CD4-positive, alpha-beta memory T cell (primary cell): ENCODE measurements around the gene TEX11. TPM values are rescaled to one million over a fixed set of nuclear protein-coding genes. Genes with fewer than 3 reads are reported as not detected.

Experiments
- CTCF ChIA-PET: fragments of 350-600 bp; sonication (Branson Sonifier 250); formaldehyde crosslinking; loops from one replicate; lab custom pipeline; 2021; ENCODE audit warnings: inconsistent platforms; ENCODE audit not compliant: partially characterized antibody; lab: Charles Lee
- POLR2A ChIA-PET: fragments of 350-600 bp; sonication (Branson Sonifier 250); formaldehyde crosslinking; loops from one replicate; lab custom pipeline; 2021; ENCODE audit not compliant: partially characterized antibody; lab: Charles Lee
- DNase-seq, 5 donors: peaks; one replicate each; pipeline versions ENCODE4 v3.0.0 to v3.0.0-alpha.2; 2020 to 2022; ENCODE audit warnings: mixed read lengths in 1 of 5
- H3K27ac ChIP-seq: one replicate; pipeline ENCODE4 v1.7.0; 2013; ENCODE audit warnings: low read depth, low read length
- H3K27me3 ChIP-seq: 2 replicates; pipeline ENCODE4 v1.7.0; 2013; ENCODE audit warnings: mild to moderate bottlenecking, low read length, moderate library complexity; ENCODE audit not compliant: insufficient read depth
- H3K36me3 ChIP-seq: 2 replicates; pipeline ENCODE4 v1.7.0; 2013; ENCODE audit warnings: mild to moderate bottlenecking, low read length, moderate library complexity; ENCODE audit not compliant: insufficient read depth
- H3K4me1 ChIP-seq: 2 replicates; pipeline ENCODE4 v1.7.0; 2013; ENCODE audit warnings: mild to moderate bottlenecking, low read length, moderate library complexity; ENCODE audit not compliant: insufficient read depth
- H3K4me3 ChIP-seq, 2 donors: one replicate each; pipeline ENCODE4 v1.7.0; 2013; ENCODE audit warnings: low read length in 2 of 2, mild to moderate bottlenecking in 1 of 2
- H3K9me3 ChIP-seq, 2 donors: one replicate each; pipeline ENCODE4 v1.7.0; 2013; ENCODE audit warnings: low read length in 2 of 2, control low read depth in 1 of 2; ENCODE audit not compliant: control insufficient read depth in 1 of 2
- H3K27ac Mint-ChIP-seq, 7 donors: one replicate each; pipeline ENCODE4 v1.8.0; 2020 to 2021; ENCODE audit warnings: mixed read lengths in 7 of 7, mild to moderate bottlenecking in 6 of 7, inconsistent platforms in 3 of 7, moderate library complexity in 3 of 7
- H3K27me3 Mint-ChIP-seq, 2 donors: one replicate each; pipeline ENCODE4 v1.8.0; 2020 to 2021; ENCODE audit warnings: mixed read lengths in 2 of 2
- H3K36me3 Mint-ChIP-seq, 2 donors: one replicate each; pipeline ENCODE4 v1.8.0; 2020 to 2021; ENCODE audit warnings: mixed read lengths in 2 of 2, inconsistent platforms in 1 of 2, mild to moderate bottlenecking in 1 of 2
- H3K4me1 Mint-ChIP-seq, 4 donors: one replicate each; pipeline ENCODE4 v1.8.0; 2020 to 2021; ENCODE audit warnings: mixed read lengths in 4 of 4, mild to moderate bottlenecking in 1 of 4
- H3K4me3 Mint-ChIP-seq, 8 donors: one replicate each; pipeline ENCODE4 v1.8.0; 2020 to 2021; ENCODE audit warnings: mixed read lengths in 8 of 8, mild to moderate bottlenecking in 7 of 8, moderate library complexity in 6 of 8, inconsistent platforms in 3 of 8
- H3K9me3 Mint-ChIP-seq, 8 donors: one replicate each; pipeline ENCODE4 v1.8.0; 2020 to 2021; ENCODE audit warnings: mixed read lengths in 8 of 8, mild to moderate bottlenecking in 5 of 8, inconsistent platforms in 3 of 8, moderate library complexity in 1 of 8
- intact Hi-C: fragments of 100-400 bp; cut with micrococcal nuclease; formaldehyde crosslinking; loops from one replicate; pipeline ENCODE4 v1.15.1; 2023
- polyA plus RNA-seq, 2 donors: library from polyadenylated mRNA; unstranded; fragments of 300-500 nt; fragmentation: Illumina TruSeq; gene quantifications; one replicate each; pipeline ENCODE4 v1.2.3, GENCODE V29; 2021
- total RNA-seq, 2 experiments: library from RNA; stranded (reverse); gene quantifications; one replicate each; pipeline ENCODE4 v1.2.3, GENCODE V29; 2021

TEX11 gene
- total and polyA plus RNA-seq, 4 experiments from 2014 or later, result not detected

- no peaks in the 10 kb centered on the region for H3K36me3 ChIP-seq
- POLR2A ChIA-PET, result no interaction called here
Observed at GRCh38 chrX:70481471-70482270, 426.8 kb downstream of the TEX11 start.

GRCh38 chrX:70480660-70481018 is 427.9 kb downstream of the TEX11 start:
- Histone ChIP-seq H3K9me3 (no peaks in the 10 kb centered on the region), H3K27ac (no peak overlapping the region), H3K4me3 (no peak overlapping the region), H3K27me3 (no peaks in the 10 kb centered on the region), H3K4me1 (no peaks in the 10 kb centered on the region), H3K36me3 (no peaks in the 10 kb centered on the region)
- Mint-ChIP-seq H3K4me1 (peaks cover 0 to 6% (median 3%) of the 10 kb centered on the region in 4 donors), H3K27me3 (no peaks in the 10 kb centered on the region), H3K36me3 (peaks cover 0 to 27% of the 10 kb centered on the region in 2 donors), H3K27ac (peak overlapping the region in 1 of 7 donors; percentile 41), H3K4me3 (no peak overlapping the region), H3K9me3 (no peaks in the 10 kb centered on the region)
- DNase-seq, result no peak
- ChIA-PET POLR2A (no interaction called here), CTCF (no interaction called here)
- intact Hi-C loops, result no loop called here

More at GRCh38 chrX:70481471-70482270, 426.8 kb downstream of the TEX11 start:
- CTCF ChIA-PET, result no interaction called here
- intact Hi-C loops, result no loop called here
- H3K4me3 Mint-ChIP-seq, result no peak overlapping the region
- Histone ChIP-seq H3K4me1 (no peaks in the 10 kb centered on the region), H3K27ac (no peak overlapping the region), H3K27me3 (no peaks in the 10 kb centered on the region), H3K9me3 (no peaks in the 10 kb centered on the region), H3K4me3 (no peak overlapping the region)
- no peaks in the 10 kb centered on the region for H3K9me3 Mint-ChIP-seq
- H3K27me3 Mint-ChIP-seq, result no peaks in the 10 kb centered on the region
- peak overlapping the region in 2 of 7 donors; percentile 49 to 74 for H3K27ac Mint-ChIP-seq
- H3K36me3 Mint-ChIP-seq, result peaks cover 4 to 36% of the 10 kb centered on the region in 2 donors
- DNase-seq, result no peak
- H3K4me1 Mint-ChIP-seq, result peaks cover 0 to 3% (median under 1%) of the 10 kb centered on the region in 4 donors

GRCh38 chrX:70479922-70480659 is 428.4 kb downstream of the TEX11 start:
- no peaks in the 10 kb centered on the region for H3K36me3 ChIP-seq
- intact Hi-C loops, result no loop called here
- CTCF ChIA-PET, result no interaction called here
- H3K4me3 ChIP-seq, result no peak overlapping the region
- no peaks in the 10 kb centered on the region for H3K9me3 Mint-ChIP-seq
- POLR2A ChIA-PET, result no interaction called here
- no peak overlapping the region for H3K4me3 Mint-ChIP-seq
- no peaks in the 10 kb centered on the region for H3K27me3 ChIP-seq
- no peak for DNase-seq
- H3K9me3 ChIP-seq, result no peaks in the 10 kb centered on the region
- no peaks in the 10 kb centered on the region for H3K4me1 ChIP-seq
- peaks cover 0 to 26% of the 10 kb centered on the region in 2 donors for H3K36me3 Mint-ChIP-seq
- H3K4me1 Mint-ChIP-seq, result peaks cover 0 to 9% (median 3%) of the 10 kb centered on the region in 4 donors
- H3K27ac Mint-ChIP-seq, result peak overlapping the region in 1 of 7 donors; percentile 41
- H3K27me3 Mint-ChIP-seq, result no peaks in the 10 kb centered on the region
- H3K27ac ChIP-seq, result no peak overlapping the region

DNA sequence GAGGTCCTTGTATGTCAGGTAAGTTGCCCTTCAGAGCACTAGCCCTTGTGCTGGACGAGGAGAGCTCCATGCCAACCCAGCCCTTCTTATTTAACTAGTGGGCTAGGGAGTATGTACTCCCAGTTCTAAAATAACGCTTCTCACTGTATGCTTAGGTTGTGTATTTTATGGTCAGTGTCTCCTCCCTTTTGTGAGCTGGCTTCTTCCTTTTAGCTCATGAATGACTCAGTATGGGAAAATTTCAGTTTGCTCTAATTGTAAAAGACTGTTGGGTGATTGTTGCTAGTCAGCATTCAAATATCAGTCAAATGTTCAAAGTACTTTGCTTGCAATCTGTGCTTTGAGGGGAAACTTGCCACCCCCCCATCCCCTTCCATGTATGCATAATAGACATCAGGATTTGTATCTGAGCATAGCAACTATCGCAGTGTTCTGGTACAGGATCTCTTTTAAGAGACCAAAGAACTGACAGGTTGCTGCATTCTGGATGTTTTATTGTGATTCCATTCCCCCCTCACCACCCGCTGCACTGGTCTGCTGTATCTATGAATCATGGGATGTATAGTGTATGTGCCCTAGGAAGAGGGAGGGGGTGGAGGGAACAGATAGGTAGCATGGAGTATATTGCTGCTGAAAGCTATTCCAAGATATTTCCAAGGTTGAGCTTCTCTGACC is 429.1 kb downstream of the TEX11 start:
- POLR2A ChIA-PET, result no interaction called here
- H3K36me3 ChIP-seq, result no peaks in the 10 kb centered on the region

More for the DNA sequence above, 429.1 kb downstream of the TEX11 start:
- H3K27ac ChIP-seq, result no peak overlapping the region
- H3K4me1 Mint-ChIP-seq, result peaks cover 0 to 9% (median 3%) of the 10 kb centered on the region in 4 donors
- no peak overlapping the region for H3K27ac Mint-ChIP-seq
- H3K9me3 ChIP-seq, result no peaks in the 10 kb centered on the region
- H3K36me3 Mint-ChIP-seq, result peaks cover 0 to 22% of the 10 kb centered on the region in 2 donors
- no peaks in the 10 kb centered on the region for H3K27me3 ChIP-seq
- no peaks in the 10 kb centered on the region for H3K4me1 ChIP-seq
- no peak for DNase-seq
- no peak overlapping the region for H3K4me3 Mint-ChIP-seq
- no peak overlapping the region for H3K4me3 ChIP-seq
- intact Hi-C loops, result no loop called here
- H3K9me3 Mint-ChIP-seq, result no peaks in the 10 kb centered on the region
- CTCF ChIA-PET, result no interaction called here
- no peaks in the 10 kb centered on the region for H3K27me3 Mint-ChIP-seq

Other genes with a start within 250 kb of the TEX11 start
- not detected for gene SLC7A3, start 22.4 kb upstream of the TEX11 start, total RNA-seq
- not detected for gene SLC7A3, start 22.4 kb upstream of the TEX11 start, polyA plus RNA-seq
- 10 to 100 TPM; 36.7 to 36.9 TPM for gene SNX12, start 159.6 kb upstream of the TEX11 start, total RNA-seq
- 1 to 10 TPM; 3.0 to 4.2 TPM for gene SNX12, start 159.6 kb upstream of the TEX11 start, polyA plus RNA-seq
- gene FOXO4, start 187.1 kb upstream of the TEX11 start, total RNA-seq, result 10 to 100 TPM; 41.9 to 42.9 TPM
- gene FOXO4, start 187.1 kb upstream of the TEX11 start, polyA plus RNA-seq, result 1 to 10 TPM in 1 of 2 donors, under 1 TPM in 1; 0.45 to 2.6 TPM
- gene CXorf65, start 198.0 kb upstream of the TEX11 start, total RNA-seq, result 10 to 100 TPM; 45.1 to 51.6 TPM
- 1 to 10 TPM; 3.1 to 7.4 TPM for gene CXorf65, start 198.0 kb upstream of the TEX11 start, polyA plus RNA-seq
- gene IL2RG, start 202.9 kb upstream of the TEX11 start, total RNA-seq, result 100 to 1,000 TPM; 378 to 379 TPM
- 1,000 to 10,000 TPM; 1,405 to 1,440 TPM for gene IL2RG, start 202.9 kb upstream of the TEX11 start, polyA plus RNA-seq
- 10 to 100 TPM; 84.4 to 89.9 TPM for gene MED12, start 209.9 kb upstream of the TEX11 start, total RNA-seq
- gene MED12, start 209.9 kb upstream of the TEX11 start, polyA plus RNA-seq, result 10 to 100 TPM in 1 of 2 donors, 1 to 10 TPM in 1; 3.4 to 18.7 TPM
- 1 to 10 TPM; 2.2 to 2.3 TPM for gene NLGN3, start 236.1 kb upstream of the TEX11 start, total RNA-seq
- gene NLGN3, start 236.1 kb upstream of the TEX11 start, polyA plus RNA-seq, result under 1 TPM; 0.21 to 0.25 TPM